ENCODE results near the gene MCM5.

Gene MCM5

DNA sequence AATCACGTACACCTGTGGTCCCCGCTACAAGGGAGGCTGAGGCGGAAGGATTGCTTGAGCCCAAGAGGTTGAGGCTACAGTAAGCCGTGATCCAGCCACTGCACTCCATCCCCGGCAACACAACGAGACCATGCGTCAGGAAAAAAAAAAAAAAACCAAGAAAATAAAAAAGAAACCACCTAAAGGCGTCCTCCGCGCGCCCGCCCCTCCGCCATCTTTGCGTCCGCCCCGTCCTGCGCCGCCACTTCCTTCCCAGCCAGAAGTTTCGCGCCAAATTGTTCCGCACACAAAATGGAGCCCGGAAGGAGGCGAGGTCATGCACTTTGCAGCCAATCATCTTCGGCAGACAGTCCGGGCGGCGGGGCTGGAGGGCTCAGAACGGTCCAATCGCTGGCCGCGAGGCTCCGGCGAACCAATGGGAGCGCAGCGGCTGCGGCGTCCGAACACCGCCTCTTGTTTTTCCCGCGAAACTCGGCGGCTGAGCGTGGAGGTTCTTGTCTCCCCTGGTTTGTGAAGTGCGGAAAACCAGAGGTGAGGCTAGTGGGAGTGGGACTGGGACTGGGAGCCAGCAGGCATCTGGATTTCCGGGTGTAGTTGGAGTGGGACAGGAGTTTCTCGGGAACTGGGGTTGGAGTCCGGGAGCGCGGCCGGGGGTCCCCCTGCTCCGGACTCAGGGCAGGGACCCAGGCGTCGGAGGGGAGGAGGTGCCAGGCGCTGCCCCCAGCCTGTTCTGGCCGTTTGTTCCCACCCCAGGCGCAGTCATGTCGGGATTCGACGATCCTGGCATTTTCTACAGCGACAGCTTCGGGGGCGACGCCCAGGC, at the start of gene MCM5:
TSS of gene MCM5 (plus strand) at position 463 of the 823 bp plus-strand sequence. CDS start at position 762, 299 bp downstream.
- Histone ChIP-seq H3K27ac (ENCODE audit: low read depth in 2 of 2, low read length in 2 of 2) (peak within 1 kb of the TSS; percentile 59 to 65), H3K4me1 (ENCODE audit: control insufficient read depth in 2 of 2, insufficient read depth in 2 of 2, low read length in 2 of 2) (peaks cover 8% of the 10 kb centered on the region in 2 donors), H3K36me3 (ENCODE audit: control insufficient read depth in 2 of 2, insufficient read depth in 2 of 2, low read length in 2 of 2) (peaks cover 5 to 18% of the 10 kb centered on the region in 2 donors), H3K9ac (ENCODE audit: low read depth in 1 of 2, low read length in 2 of 2) (peak within 1 kb of the TSS; percentile 79 to 80), H3K27me3 (ENCODE audit: control insufficient read depth in 2 of 2, insufficient read depth in 2 of 2, low read length in 2 of 2) (no peaks in the 10 kb centered on the region), H3K4me3 (ENCODE audit: low read length in 2 of 2) (peak within 1 kb of the TSS; percentile 94 to 95), H3K9me3 (ENCODE audit: control insufficient read depth in 2 of 2, low read length in 2 of 2) (no peaks in the 10 kb centered on the region)

GRCh38 chr22:35350539-35351503, 49.1 kb upstream of the MCM5 start:
- Histone ChIP-seq H3K36me3 (ENCODE audit: control insufficient read depth in 2 of 2, insufficient read depth in 2 of 2, low read length in 2 of 2) (peaks cover 0 to 2% of the 10 kb centered on the region in 2 donors), H3K4me3 (ENCODE audit: low read length in 2 of 2) (peak overlapping the region; percentile 64 to 71), H3K4me1 (ENCODE audit: control insufficient read depth in 2 of 2, insufficient read depth in 2 of 2, low read length in 2 of 2) (peaks cover 18 to 22% of the 10 kb centered on the region in 2 donors), H3K27ac (ENCODE audit: low read depth in 2 of 2, low read length in 2 of 2) (peak overlapping the region; percentile 7 to 44), H3K27me3 (ENCODE audit: control insufficient read depth in 2 of 2, insufficient read depth in 2 of 2, low read length in 2 of 2) (no peaks in the 10 kb centered on the region), H3K9me3 (ENCODE audit: control insufficient read depth in 2 of 2, low read length in 2 of 2) (no peaks in the 10 kb centered on the region), H3K9ac (ENCODE audit: low read depth in 1 of 2, low read length in 2 of 2) (peak overlapping the region; percentile 52 to 54)

DNA sequence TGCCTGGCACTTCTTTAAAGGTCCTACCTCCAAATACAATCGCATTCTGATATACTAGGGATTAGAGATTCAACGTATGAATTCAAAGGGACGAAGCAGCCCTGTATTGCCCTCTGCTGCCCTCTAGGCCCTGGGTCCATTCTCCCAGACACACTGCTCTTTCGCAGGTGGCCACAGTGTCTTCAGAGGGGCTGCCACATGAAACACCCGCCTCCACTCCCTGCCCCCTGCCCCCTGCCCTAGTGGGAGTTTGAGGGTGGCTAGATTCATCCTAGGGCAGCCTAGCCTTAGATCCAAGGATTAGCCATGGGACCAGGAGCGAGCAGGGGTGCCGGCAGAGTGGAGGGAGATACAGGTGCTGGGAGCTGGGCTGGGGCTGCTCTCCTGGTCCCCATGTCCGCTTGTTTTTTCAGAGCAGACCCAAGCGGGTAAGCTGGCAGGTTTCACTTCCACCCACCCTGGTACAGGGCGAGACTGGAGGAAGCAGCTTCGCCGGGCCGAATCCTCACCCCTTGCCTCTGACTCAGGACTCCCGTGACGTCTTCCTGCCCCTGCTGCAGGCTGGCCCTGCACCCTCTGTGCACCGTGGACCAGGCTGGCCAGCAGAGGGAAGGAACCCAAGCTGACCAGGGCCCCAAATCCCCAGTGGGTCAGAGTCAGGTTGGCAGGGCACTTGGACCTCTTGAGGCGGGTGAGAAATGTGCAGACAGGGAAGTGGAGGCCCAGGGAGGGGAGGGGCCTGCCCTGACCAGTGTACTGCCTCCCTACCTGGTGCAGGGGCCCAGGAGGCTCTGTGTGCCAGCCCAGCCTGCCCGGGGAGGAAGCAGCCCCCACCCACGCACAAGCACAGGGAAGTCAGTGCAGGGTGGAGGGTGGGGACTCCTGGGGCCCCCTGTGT, 47.5 kb upstream of the MCM5 start:
- Histone ChIP-seq H3K9me3 (ENCODE audit: control insufficient read depth in 2 of 2, low read length in 2 of 2) (no peaks in the 10 kb centered on the region), H3K9ac (ENCODE audit: low read depth in 1 of 2, low read length in 2 of 2) (peak overlapping the region in 1 of 2 donors; percentile 17), H3K27ac (ENCODE audit: low read depth in 2 of 2, low read length in 2 of 2) (peak overlapping the region; percentile 60 to 78), H3K4me3 (ENCODE audit: low read length in 2 of 2) (no peak overlapping the region), H3K27me3 (ENCODE audit: control insufficient read depth in 2 of 2, insufficient read depth in 2 of 2, low read length in 2 of 2) (no peaks in the 10 kb centered on the region), H3K4me1 (ENCODE audit: control insufficient read depth in 2 of 2, insufficient read depth in 2 of 2, low read length in 2 of 2) (peaks cover 18 to 22% of the 10 kb centered on the region in 2 donors), H3K36me3 (ENCODE audit: control insufficient read depth in 2 of 2, insufficient read depth in 2 of 2, low read length in 2 of 2) (no peaks in the 10 kb centered on the region)

- H3K27me3 ChIP-seq (ENCODE audit: control insufficient read depth in 2 of 2, insufficient read depth in 2 of 2, low read length in 2 of 2), result no peaks in the 10 kb centered on the region
- H3K9ac ChIP-seq (ENCODE audit: low read depth in 1 of 2, low read length in 2 of 2), result no peak overlapping the region
- H3K9me3 ChIP-seq (ENCODE audit: control insufficient read depth in 2 of 2, low read length in 2 of 2), result no peaks in the 10 kb centered on the region
- H3K4me1 ChIP-seq (ENCODE audit: control insufficient read depth in 2 of 2, insufficient read depth in 2 of 2, low read length in 2 of 2), result peaks cover 18 to 22% of the 10 kb centered on the region in 2 donors
- no peak overlapping the region for H3K4me3 ChIP-seq (ENCODE audit: low read length in 2 of 2)
- no peaks in the 10 kb centered on the region for H3K36me3 ChIP-seq (ENCODE audit: control insufficient read depth in 2 of 2, insufficient read depth in 2 of 2, low read length in 2 of 2)
- peak overlapping the region; percentile 60 to 78 for H3K27ac ChIP-seq (ENCODE audit: low read depth in 2 of 2, low read length in 2 of 2)
These were observed 46.6 kb upstream of the MCM5 start for GRCh38 chr22:35353318-35353717.

DNA sequence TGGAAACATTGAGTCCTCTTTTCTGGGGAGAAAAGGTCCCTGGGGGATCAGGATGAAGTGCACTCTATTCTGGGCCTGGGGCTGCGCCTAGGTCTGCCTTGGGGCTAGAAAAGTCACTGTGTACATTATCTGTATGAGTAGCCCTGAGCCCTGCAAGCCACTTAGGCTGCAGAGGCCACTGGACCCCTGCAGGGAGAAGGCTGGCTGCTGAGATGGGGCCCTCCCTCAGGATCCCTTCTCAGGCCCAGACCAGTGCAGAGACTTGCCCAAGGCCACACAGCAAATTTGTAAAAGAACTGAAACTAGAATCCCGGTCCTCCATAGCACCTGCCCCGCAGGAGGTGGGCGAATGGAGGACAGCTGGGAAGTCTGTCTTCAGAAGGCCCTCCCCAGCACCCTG, 45.9 kb upstream of the MCM5 start:
- H3K9me3 ChIP-seq (ENCODE audit: control insufficient read depth in 2 of 2, low read length in 2 of 2), result no peaks in the 10 kb centered on the region
- no peaks in the 10 kb centered on the region for H3K27me3 ChIP-seq (ENCODE audit: control insufficient read depth in 2 of 2, insufficient read depth in 2 of 2, low read length in 2 of 2)
- no peaks in the 10 kb centered on the region for H3K36me3 ChIP-seq (ENCODE audit: control insufficient read depth in 2 of 2, insufficient read depth in 2 of 2, low read length in 2 of 2)
- H3K27ac ChIP-seq (ENCODE audit: low read depth in 2 of 2, low read length in 2 of 2), result no peak overlapping the region
- H3K9ac ChIP-seq (ENCODE audit: low read depth in 1 of 2, low read length in 2 of 2), result no peak overlapping the region
- H3K4me1 ChIP-seq (ENCODE audit: control insufficient read depth in 2 of 2, insufficient read depth in 2 of 2, low read length in 2 of 2), result peaks cover 18 to 22% of the 10 kb centered on the region in 2 donors
- no peak overlapping the region for H3K4me3 ChIP-seq (ENCODE audit: low read length in 2 of 2)

DNA sequence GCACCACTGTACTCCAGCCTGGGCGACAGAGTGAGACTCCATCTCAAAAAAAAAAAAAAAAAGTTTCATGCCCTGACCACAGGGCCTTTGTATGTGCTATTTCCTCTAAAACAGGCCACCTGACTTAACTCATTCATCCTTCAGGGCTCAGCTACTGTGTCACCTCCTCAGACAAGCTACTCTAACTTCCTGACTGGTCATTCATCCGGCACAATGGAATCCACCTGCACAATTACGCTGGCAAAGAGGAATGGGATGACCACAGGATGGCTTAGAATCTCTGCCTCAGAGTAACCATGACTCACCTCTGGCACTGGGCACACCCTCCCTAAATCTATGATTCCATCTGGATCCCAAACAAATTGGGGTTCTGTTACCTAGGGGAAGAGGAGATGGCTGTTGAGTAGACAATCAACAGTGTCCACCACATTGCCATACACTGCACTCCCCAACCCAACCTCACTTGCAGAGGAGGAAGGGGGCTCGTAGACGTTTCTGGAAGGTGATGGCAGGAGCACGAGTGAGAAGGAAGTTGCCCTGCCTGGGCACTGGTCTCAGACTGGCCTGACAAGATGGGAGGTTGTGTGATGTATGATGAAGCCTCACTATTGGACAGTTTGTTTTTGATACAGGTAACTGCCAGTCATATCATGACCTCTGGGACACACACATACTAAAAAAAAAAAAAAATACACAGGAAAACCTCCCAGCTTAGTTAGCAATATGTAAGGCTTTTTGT, 41.9 kb upstream of the MCM5 start:
- H3K27me3 ChIP-seq (ENCODE audit: control insufficient read depth in 2 of 2, insufficient read depth in 2 of 2, low read length in 2 of 2), result no peaks in the 10 kb centered on the region
- peaks cover 0 to 3% of the 10 kb centered on the region in 2 donors for H3K4me1 ChIP-seq (ENCODE audit: control insufficient read depth in 2 of 2, insufficient read depth in 2 of 2, low read length in 2 of 2)
- no peaks in the 10 kb centered on the region for H3K9me3 ChIP-seq (ENCODE audit: control insufficient read depth in 2 of 2, low read length in 2 of 2)
- H3K36me3 ChIP-seq (ENCODE audit: control insufficient read depth in 2 of 2, insufficient read depth in 2 of 2, low read length in 2 of 2), result no peaks in the 10 kb centered on the region
- H3K27ac ChIP-seq (ENCODE audit: low read depth in 2 of 2, low read length in 2 of 2), result no peak overlapping the region
- H3K4me3 ChIP-seq (ENCODE audit: low read length in 2 of 2), result no peak overlapping the region
- no peak overlapping the region for H3K9ac ChIP-seq (ENCODE audit: low read depth in 1 of 2, low read length in 2 of 2)

DNA sequence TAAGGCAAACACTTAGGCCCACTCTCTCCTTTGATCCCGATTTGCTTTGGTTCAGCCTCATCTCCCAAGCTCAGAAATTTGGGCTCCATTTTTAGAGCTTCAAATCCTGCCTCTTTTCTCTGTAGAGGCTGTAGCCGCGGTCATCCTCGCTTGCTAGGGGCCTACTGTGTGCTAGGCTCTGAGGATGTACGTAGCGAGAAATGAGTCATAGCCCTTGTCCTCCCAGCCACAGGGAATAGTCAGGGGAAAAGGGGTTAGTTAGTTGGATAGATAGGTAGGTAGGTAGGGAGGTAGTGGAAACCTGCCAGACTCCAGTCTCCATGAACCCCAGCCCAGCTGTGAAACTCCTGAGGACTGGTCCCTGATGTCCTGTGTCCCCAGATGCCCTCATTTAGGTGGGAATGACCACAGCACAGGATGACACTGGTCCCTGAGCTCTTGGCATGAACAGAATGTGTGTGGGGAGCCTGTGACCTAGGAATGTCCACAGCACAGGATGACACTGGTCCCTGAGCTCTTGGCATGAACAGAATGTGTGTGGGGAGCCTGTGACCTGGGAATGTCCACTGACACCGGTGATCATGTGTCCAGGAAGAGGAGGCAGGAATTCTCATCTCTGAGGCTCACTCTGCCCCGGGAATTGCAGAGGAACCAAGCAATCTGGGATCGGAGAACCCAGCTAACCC, 40.4 kb upstream of the MCM5 start:
- Histone ChIP-seq H3K36me3 (ENCODE audit: control insufficient read depth in 2 of 2, insufficient read depth in 2 of 2, low read length in 2 of 2) (no peaks in the 10 kb centered on the region), H3K27ac (ENCODE audit: low read depth in 2 of 2, low read length in 2 of 2) (no peak overlapping the region), H3K9me3 (ENCODE audit: control insufficient read depth in 2 of 2, low read length in 2 of 2) (no peaks in the 10 kb centered on the region), H3K4me1 (ENCODE audit: control insufficient read depth in 2 of 2, insufficient read depth in 2 of 2, low read length in 2 of 2) (no peaks in the 10 kb centered on the region), H3K4me3 (ENCODE audit: low read length in 2 of 2) (no peak overlapping the region), H3K27me3 (ENCODE audit: control insufficient read depth in 2 of 2, insufficient read depth in 2 of 2, low read length in 2 of 2) (no peaks in the 10 kb centered on the region), H3K9ac (ENCODE audit: low read depth in 1 of 2, low read length in 2 of 2) (no peak overlapping the region)

DNA sequence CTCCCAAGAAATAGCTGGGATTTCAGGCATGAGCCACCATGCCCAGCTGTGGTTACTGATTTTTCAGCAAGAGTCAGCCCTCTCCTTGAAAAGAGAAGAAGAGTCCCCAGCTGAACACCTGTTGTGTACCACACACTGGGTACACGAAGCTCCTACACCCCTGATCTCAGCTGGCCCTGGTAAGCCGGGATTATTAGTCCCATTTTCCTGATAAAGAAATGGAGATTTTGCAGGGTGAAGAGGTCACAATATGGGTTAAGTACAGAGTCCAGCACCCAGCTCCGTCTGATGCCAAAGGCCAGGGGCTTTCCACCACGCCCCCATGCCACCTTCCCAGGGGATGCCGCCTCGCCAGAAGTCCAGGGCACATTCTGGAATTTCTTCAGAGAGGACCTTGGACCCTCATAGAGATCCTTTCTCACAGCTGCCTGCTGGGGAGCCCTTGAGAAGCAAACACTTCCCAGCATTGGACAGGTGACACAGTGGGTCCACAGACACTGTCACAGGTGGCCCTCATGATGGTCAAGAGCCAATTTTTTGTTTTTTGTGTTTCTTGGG, 38.9 kb upstream of the MCM5 start:
- H3K9me3 ChIP-seq (ENCODE audit: control insufficient read depth in 2 of 2, low read length in 2 of 2), result no peaks in the 10 kb centered on the region
- no peaks in the 10 kb centered on the region for H3K27me3 ChIP-seq (ENCODE audit: control insufficient read depth in 2 of 2, insufficient read depth in 2 of 2, low read length in 2 of 2)
- no peaks in the 10 kb centered on the region for H3K36me3 ChIP-seq (ENCODE audit: control insufficient read depth in 2 of 2, insufficient read depth in 2 of 2, low read length in 2 of 2)
- H3K4me3 ChIP-seq (ENCODE audit: low read length in 2 of 2), result no peak overlapping the region
- no peak overlapping the region for H3K27ac ChIP-seq (ENCODE audit: low read depth in 2 of 2, low read length in 2 of 2)
- H3K4me1 ChIP-seq (ENCODE audit: control insufficient read depth in 2 of 2, insufficient read depth in 2 of 2, low read length in 2 of 2), result no peaks in the 10 kb centered on the region
- H3K9ac ChIP-seq (ENCODE audit: low read depth in 1 of 2, low read length in 2 of 2), result no peak overlapping the region
